ENCODE measurements around the gene CLASP1.

DNA sequence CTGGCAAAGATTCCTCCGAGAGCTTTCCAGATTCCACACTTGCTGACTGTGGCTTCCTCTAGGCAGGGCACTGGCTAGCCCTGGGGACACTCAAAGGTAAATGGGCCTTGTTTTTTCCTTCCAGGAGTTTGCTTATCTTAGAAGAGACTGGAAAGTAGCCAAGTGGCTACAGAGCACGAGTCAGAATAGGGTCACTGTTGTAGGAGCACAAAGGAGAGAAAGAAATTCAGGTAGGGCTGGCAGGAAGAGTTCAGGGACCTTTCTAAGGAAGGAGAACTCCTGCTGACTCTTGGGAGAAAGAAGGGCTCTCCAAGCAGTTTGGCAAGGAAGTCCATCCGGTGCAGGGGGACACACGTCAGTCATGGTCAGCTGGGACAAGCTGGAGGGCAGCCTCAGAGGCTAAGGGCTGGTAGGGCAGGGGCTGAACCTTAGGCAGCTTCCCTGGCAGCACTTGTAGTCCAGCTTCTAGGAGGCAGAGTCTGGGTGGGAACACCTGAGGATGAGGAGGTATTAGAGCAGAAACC, 47.9 kb upstream of the CLASP1 start:
- TF ChIP-seq, protein P1, sequence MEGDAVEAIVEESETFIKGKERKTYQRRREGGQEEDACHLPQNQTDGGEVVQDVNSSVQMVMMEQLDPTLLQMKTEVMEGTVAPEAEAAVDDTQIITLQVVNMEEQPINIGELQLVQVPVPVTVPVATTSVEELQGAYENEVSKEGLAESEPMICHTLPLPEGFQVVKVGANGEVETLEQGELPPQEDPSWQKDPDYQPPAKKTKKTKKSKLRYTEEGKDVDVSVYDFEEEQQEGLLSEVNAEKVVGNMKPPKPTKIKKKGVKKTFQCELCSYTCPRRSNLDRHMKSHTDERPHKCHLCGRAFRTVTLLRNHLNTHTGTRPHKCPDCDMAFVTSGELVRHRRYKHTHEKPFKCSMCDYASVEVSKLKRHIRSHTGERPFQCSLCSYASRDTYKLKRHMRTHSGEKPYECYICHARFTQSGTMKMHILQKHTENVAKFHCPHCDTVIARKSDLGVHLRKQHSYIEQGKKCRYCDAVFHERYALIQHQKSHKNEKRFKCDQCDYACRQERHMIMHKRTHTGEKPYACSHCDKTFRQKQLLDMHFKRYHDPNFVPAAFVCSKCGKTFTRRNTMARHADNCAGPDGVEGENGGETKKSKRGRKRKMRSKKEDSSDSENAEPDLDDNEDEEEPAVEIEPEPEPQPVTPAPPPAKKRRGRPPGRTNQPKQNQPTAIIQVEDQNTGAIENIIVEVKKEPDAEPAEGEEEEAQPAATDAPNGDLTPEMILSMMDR (IDR thresholded peaks at IDR 0.05; ENCODE audit: insufficient read depth, low read length) = no peak
- TF ChIP-seq POLR2AphosphoS5 (IDR thresholded peaks at IDR 0.05; ENCODE audit: low read depth) = no peak
- TF ChIP-seq GABPA (IDR thresholded peaks at IDR 0.05; ENCODE audit: low read depth) = no peak
- TF ChIP-seq, protein P2, sequence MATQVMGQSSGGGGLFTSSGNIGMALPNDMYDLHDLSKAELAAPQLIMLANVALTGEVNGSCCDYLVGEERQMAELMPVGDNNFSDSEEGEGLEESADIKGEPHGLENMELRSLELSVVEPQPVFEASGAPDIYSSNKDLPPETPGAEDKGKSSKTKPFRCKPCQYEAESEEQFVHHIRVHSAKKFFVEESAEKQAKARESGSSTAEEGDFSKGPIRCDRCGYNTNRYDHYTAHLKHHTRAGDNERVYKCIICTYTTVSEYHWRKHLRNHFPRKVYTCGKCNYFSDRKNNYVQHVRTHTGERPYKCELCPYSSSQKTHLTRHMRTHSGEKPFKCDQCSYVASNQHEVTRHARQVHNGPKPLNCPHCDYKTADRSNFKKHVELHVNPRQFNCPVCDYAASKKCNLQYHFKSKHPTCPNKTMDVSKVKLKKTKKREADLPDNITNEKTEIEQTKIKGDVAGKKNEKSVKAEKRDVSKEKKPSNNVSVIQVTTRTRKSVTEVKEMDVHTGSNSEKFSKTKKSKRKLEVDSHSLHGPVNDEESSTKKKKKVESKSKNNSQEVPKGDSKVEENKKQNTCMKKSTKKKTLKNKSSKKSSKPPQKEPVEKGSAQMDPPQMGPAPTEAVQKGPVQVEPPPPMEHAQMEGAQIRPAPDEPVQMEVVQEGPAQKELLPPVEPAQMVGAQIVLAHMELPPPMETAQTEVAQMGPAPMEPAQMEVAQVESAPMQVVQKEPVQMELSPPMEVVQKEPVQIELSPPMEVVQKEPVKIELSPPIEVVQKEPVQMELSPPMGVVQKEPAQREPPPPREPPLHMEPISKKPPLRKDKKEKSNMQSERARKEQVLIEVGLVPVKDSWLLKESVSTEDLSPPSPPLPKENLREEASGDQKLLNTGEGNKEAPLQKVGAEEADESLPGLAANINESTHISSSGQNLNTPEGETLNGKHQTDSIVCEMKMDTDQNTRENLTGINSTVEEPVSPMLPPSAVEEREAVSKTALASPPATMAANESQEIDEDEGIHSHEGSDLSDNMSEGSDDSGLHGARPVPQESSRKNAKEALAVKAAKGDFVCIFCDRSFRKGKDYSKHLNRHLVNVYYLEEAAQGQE (IDR thresholded peaks at IDR 0.05; ENCODE audit: insufficient replicate concordance, low read depth) = no peak
- no peak for TF ChIP-seq SPI1 (IDR thresholded peaks at IDR 0.05; ENCODE audit: borderline replicate concordance, low read depth)

All from HL-60 (cell line).